ENCODE data around the gene ATG7.

Gene ATG7

DNA sequence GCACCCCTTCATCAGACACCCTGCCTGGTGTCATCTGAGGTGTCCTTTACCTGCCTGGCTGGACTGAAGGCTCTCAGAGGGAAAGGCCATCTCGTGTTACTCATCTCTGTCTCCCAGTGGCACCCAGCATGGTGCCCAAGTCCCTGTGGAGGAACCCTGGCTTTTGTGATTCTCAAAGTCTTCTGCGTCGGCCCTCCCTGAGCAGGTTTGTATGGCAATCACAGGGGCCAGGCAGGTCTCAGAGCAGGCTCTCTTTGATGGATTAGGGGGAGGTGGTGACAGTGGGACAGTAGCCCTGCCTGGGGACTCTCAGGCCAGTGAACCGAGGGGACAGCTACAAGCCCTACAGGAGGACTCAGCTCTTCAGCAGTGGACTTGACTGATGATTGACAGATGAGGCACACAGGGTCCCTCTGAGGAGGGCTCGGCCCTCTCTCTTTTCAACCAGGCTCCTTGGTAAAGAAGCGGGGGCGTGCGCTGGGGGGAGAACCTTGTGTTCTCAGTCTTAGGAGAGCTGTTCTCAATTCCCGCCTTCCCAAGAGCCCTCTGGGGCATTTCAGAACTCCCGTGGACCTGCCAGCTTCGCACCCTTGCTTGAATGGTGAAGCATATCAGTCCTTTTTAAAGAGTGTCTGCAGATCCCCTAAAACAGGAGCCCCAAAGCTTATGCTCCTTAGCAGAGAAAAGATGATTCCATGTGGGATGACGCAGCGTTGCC lies 263.2 kb downstream of the ATG7 start:
- DNase-seq (ENCODE audit: low read depth, low spot score) = no peak

DNA sequence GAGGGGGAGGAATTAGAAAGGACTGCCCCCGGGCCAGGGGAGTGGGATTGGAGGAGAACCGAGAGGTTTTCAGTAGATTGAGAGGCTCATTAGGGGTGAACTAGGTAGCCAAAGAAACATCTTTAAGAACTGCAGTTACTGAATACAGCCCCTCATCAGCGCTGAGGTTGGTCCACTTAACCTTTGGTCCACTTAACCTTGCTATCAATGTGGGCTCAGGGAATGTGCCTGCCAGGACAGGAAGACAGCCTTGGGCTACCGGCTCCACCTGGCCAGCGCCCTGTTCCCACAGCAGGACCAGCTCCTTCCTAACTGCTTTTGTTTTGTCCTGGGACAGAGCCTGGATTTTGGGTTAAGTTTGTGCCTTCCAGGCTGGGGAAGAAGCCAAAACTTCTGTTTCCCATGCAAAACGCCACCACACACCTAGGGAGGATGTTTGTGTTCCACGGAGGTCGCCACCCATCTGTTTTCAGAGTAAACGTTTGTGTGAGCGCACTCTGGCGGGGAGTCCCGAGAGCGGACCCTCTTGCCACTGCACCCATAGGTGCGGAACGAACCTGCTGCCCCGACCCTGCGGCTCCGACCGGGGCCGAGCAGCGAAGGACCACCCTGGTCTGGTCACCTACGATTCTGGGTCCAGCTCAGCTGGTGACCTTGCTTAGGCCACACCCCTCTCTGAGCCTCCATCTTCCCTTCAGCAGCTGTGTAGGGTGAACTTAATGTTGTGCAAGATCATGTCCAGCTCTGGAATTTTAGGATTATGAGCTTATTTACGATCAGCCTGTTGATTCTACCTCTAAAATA lies 264.1 kb downstream of the ATG7 start:
- DNase-seq (ENCODE audit: low read depth, low spot score) = peak; percentile 65

DNA sequence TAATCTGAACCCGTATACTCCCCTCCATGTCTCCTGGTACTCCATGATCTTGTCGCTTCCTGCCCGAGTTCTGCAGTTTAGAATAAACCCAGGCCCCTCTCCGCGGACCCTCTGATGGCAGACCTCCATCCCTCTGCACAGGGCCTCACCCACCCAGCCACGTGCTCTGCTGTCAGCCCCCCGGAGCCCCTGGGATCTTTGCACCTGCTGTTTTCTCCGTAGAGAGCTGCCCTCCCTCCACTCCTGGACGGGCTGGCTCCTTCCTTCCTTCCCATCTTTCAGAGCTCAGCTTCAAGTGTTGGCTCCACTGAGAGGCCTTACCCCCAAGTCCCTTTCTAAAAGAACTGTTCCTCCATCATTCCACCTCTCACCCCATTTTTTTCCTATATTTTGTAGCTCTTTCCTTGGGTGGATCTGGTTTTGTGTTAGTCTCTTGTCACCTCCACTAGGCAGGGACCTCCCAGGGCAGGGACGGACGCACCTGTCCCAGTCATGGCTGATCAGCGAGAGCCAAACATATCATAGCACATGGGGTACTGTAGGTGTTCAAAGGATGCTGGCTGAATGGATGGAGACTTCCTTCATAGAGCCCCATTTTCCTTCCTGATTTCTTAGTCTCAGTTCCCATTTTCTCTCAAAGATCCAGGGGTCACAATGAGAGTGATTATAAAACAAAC lies 264.9 kb downstream of the ATG7 start:
- DNase-seq (ENCODE audit: low read depth, low spot score) = no peak

DNA sequence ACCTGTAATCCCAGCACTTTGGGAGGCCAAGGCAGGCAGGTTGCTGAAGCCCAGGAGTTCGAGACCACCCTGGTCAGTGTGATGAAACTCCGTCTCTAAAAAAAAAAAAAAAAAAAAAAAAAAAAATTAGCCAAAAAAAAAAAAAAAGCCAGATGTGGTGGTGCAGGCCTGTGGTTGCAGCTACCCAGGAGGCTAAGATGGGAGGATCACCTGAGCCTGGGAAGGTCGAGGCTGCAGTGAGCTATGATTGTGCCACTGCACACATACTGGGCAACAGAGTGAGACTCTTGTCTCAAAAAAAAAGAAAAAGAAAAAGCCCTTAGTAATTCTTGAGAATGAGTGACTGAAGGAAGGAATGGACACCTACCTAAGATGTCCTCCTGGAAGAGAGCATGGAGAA lies 266.4 kb downstream of the ATG7 start:
- no peak for DNase-seq (ENCODE audit: low read depth, low spot score)

DNA sequence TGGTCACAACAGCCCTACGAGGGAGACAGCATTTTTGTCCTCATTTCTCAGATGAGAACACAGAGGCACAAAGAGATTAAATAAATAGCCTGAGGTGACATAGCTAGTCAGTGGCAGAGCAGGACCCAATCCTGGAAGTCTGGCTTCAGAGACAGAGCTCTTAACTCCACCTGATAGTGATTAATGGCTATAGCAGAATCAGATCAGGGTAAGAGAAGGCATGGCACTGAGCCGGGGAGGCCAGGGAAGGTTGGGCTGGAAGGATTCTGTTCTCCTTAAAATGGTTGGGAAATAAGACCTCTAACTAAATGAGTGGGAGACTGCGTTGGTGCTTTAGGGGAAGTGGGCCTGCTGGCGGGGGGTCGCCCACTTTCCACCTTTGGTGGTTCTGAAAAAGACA lies 267.0 kb downstream of the ATG7 start:
- no peak for DNase-seq (ENCODE audit: low read depth, low spot score)

DNA sequence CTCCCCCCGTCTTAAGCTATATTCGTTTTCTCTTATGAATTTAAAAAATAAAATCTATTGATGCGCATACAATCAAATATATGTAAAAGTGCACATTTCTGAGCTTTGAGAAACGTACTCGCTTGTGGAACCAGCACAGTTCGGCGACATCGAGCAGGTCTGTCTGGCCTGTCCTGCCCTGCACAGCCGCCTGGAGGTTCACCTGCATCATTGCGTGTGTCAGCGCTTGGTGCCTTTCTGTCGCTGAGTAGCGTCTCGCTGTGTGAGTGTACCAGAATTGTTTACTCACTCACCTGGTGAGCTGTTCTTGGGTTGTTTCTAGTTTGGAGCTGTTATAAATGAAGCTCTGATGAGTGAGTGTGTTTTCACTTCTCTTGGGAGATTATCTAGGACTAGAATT lies 267.5 kb downstream of the ATG7 start:
- DNase-seq (ENCODE audit: low read depth, low spot score) = no peak

DNA sequence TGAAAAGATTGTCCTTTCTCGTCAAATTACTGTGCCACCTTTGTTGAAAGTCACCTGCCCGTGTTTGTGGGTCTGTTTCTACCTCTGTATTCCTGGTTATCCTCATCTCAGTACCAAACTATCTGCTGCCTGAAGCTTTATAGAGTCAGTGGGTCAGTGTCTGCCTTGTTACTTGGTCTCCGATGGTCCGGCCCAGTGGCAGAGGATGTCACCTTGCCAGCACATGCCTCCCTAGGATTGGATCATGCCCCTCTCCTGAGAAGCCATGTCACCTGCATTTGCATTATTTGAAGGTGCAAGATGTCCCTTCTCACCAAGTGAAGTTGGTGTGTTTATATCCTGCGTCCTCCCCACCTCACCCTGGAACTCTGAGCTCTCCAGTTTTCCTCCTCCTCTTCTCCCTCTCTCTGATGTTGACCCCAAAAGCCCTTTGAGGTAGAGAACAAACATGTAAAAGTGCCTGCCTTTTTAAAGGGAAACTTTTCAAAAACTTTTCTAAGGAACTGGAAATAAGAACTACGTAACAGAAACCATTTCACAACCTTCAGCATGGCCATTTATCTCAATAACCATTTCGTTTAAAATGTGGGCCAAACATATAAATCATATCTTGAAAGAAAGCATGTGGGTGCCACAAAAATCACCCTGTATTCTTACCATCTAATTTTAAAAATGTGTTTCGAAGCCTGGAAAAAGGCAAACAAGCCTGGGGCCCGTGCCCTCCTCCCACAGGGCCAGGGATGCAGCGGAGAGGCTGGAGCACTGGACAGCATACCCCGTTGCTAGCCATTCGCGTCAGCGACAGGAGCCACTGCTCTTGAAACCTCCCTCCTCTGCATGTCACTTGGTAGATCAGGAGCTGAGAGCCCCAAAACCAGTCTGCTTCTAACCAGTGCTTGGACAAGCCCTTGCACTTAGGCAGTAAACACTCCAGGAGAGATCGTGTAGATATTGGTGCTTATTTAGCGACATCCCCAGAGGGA lies 269.4 kb downstream of the ATG7 start:
- no peak for DNase-seq (ENCODE audit: low read depth, low spot score)

DNA sequence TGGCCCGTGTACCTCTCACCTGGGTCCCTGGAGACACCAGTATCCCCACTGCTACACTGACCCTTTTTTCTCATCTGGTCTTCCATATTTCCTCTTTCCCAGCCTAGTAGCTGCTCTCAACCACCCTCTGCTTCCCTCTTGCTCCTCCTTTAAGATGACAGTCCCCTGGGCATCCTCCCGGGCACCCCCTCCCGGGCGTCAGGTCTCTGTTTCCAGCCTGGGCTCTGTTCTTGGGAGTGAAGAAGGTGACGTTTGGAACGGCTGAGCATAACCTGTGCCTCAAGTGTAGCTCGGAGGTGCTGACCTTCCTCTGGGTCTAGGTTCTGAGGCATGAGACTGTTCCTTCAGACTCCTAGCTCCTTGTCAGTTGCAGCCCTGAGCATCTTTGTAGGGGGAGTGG lies 270.4 kb downstream of the ATG7 start:
- no peak for DNase-seq (ENCODE audit: low read depth, low spot score)

DNA sequence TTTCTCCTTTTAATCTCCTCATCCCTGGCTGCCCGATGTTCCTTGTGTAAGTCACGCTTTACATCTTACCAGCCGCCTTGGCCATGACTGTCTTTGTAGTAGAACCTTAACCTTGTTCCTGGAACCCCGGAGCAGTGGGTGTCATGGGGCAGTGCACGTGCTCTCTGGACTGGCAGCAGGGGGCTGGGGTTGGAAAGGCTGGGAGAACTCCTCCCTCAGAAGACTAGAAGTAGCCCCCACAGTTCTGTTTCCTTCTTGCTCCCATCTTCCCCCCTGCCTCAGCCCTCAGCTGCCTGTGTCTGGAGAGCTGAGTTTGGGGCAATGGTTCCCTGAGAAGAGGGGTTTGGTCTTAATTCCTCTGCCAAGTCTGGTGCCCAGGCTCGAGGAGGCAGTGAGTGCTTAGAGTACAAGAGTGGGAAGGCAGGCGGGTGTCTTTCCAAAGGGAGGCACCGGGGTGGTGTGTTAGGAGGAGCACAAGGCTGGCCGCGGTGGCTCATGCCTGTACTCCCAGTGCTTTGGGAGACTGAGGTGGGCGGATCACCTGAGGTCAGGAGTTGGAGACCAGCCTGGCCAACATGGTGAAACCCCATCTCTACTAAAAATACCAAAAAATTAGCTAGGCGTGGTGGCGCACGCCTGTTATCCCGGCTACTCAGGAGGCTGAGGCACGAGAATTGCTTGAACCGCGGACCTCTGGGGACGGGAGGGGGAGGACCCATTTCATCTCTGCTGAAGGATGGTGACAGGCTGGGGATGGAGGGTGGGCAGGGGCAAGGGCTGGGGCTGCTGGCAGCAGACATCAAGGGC lies 271.1 kb downstream of the ATG7 start:
- DNase-seq (ENCODE audit: low read depth, low spot score) = no peak

DNA sequence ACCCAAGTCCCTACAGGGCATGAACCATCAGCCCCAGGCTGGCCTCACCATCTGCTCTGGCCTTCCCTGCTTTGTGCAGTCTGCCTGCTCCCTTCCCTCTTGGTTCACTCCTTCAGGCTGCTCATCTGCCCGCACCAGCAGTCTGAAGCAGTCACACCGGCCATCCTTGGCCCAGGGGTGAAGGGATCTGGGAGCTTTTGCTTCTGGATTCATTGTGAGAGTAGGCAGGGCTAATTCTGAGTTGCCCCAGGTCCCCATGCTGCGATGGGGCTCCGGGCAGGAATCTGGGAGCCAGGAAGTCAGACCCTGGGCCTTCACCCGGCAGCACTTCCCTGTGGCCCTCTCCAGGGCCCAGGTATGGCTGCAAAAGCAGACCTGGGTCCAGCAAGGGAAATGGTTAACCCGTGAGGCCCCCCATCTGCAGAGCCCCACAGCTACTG lies 271.8 kb downstream of the ATG7 start:
- DNase-seq (ENCODE audit: low read depth, low spot score) = no peak

DNA sequence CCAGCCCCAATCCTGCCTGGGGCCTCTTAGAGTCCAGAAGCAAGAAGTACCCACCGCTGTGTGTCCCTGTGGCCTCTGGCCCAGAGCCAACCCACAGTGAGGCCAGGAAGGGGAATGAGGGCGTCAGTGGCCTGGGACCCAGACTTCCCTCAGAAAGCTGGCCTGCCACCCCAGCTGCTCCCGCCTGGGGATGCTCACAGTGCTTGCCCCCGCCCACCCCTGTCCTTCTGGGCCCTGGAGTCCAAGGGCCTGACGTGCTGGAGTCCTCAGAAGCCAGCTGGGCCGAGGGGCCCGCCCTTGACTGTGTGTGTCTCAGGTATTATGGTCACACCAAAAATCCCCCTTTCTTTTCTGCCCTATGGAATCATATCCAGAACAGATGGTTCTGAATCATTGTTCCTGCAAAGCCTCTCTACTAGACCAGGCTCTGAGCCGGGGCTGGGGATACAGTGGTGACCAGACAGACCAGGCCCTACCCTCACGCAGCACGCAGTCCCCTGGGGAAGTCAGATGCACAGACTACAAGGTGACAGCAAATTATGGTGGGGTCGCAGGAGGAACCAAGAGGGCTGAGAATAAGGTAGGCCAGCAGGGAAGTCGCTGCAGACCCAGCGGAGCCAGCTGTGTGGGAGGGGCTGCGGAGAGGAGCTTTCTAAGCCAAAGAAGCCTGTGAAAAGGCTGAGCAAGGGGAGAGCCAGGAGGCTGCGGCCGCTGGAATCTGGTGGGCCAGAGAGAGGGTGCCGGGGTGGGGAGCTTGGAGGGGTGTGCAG lies 272.4 kb downstream of the ATG7 start:
- peak; percentile 42 for DNase-seq (ENCODE audit: low read depth, low spot score)

DNA sequence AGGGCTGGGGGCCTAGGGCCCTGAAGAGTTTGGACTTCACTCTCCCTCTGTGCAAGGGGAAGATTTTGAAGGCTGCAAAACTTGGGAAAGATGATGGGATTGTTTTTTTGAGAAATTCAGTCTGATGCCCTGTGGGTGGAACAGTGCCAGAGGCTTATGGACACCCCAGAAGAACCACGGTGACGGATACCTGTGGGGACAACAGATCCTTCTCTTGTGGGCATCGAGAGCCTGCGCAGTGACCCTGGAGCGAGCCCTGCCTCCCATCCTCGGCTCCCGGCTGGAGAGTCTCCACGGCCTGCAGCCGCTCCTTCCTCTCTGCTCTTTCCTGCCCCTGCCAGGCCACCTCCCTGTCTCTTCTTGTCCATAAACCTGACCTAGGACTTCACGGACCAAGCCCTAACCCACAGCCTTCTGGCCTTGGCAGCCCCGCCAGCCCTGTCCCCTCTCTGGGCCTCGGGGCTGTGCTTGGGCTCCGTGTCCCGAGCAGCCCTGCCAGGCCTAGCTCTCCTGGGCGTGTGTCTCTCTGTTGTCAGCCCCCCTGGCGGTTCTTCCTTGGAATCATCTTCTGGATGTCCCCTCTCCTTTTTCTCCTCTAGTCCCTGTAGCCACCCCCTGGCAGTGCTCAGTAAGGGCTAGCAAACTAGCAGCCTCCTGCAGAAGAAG lies 273.1 kb downstream of the ATG7 start:
- DNase-seq (ENCODE audit: low read depth, low spot score) = peak; percentile 75

DNA sequence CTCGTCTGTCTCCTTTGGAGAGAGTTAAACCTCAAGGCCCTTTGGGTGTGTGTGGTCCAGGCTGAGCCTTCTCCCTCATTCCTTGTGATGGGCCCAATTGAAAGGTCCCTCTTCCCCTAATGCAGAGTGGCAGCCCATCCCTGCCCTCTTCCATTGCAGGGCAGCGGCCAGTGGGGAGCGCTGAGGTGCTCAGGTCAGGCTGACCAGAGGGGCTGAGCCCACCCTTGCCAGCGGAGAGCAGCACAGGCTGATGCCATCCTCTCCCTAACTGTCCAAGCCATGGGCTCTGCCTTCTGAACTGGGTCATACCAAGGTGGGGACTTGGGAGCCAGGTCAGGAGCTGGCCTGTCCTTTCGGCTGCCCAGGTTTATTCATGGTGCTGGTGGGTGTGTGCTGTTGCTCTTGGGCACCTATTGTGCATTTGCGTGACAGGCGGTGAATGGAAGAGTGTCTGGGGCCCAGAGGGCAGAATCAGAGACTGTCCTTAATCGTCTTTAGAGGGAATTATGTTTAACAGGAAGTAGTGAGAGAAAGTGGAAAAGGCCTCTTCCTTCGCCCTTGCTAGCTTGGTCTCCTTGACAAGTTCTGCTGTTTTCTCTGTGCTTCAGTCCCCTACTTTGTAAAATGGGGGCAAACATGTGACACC lies 274.6 kb downstream of the ATG7 start:
- DNase-seq (ENCODE audit: low read depth, low spot score) = no peak

DNA sequence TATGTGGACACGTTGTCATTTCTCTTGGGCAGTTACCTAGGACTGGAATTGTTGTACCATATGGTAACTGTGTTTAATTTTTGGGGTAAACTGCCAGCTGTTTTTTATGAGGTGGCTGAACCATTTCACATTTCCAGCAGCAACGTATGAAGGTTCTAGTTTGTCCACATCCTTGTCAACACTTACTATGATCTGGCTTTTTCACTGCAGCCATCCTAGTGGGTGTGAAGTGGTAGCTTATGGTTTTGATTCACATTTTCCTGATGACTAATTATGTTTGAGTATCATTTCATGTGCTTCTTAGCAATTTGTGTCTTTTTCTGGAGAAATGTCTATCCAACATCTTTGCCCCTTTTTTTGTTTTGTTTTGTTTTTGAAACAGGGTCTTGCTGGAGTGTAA lies 275.3 kb downstream of the ATG7 start:
- no peak for DNase-seq (ENCODE audit: low read depth, low spot score)

DNA sequence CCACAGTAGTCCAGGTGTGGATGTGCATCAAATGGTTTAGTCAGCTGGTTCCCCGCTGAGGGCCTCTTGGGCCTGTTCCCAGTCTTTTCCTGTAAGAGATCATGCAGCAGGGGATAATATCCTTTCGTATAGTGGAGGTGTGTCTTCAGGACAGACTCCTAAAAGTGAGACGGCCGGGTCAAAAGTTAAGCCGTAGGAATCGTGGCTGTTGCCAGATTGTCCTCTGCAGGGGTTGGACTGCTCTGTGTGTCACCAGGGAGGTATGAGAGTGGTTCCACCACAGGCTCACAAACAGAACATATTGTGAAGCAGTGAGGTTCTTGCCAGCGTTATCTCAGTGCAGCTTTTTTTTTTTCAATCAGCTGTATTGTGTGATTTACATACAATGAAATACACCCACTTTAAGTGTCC lies 276.5 kb downstream of the ATG7 start:
- DNase-seq (ENCODE audit: low read depth, low spot score) = no peak

DNA sequence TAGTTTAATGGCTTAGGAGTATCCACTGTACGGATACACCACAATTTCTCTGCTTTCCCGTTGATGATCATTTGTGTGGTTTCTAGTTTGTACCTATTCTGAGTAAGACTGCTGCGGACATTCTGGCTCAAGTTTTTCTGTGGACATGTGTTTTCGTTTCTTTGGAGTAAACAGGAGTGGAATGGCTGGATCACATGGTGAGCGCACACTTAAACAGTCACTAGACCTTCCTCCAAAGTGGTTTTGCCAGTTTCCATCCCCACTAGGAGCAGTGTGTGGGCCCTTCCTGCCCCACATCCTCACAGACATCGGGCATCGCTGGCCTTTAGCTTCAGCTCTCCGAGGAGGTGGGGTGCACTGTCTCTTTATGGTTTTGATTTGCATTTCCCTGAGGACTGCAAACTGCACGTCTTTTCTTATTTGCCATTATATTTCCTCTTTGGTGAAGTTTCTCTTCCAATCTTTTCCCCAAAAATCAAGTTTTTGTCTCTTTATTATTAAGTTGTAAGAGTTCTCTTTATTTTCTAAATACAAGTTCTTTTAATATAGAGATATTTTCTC lies 277.5 kb downstream of the ATG7 start:
- no peak for DNase-seq (ENCODE audit: low read depth, low spot score)

DNA sequence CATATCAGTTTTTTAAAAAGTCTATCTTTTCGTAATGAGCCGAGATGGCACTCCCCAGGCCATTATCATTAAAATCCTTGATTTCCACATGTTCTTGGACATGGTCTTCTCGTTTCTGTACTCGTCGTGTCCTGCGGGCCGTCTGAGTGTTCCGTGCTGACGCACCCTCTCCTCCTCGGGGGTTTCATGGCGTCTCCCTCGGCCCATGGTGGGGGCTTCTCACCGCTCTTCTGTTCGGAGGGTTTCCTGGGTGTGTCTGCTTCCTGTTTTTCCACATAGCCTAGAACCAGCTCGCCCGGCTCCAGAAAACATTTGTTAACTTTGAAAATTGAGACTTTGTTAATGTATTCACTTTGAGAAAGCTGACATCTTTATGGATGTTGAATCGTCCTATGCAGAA lies 278.8 kb downstream of the ATG7 start:
- DNase-seq (ENCODE audit: low read depth, low spot score) = no peak
